ENCODE measurements around the gene GOSR2. TPM values are rescaled to one million over a fixed set of nuclear protein-coding genes. Genes with fewer than 3 reads are reported as not detected.

The GOSR2 gene
- total RNA-seq, 1 donor from 2014 or later = 57.1 TPM

DNA sequence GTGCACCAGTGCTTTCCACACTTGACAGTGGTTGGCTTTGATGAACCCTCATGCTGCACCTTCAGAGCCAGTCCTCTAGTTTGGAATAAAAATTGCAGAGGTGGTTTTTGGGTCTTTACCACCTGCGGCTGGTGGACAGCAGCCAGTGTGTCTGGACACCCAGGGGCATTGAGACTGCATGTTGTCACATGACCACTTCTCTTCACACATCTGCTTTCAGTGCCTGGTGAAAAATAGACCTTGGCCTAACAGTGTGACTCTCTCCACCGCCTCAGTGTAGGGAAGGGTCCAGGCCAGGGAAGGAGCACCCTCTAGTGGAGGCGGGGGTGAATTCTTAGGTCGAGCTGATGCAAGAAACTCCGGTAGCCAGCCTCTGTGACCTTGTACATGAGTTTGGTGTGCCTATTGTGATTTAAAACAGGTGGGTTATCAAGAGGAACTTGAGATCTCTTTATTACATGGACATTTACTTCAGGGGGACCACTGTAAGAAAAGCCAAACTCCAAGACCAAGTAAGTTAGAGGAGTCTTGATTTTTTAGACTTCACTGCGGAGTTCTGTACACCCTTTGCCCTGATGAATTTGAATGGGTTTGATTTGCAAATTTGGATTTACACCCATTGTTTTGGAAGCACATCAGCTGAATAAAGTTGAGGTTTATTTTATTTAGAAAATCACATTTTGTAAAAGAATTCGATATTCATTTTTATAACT lies 17.9 kb downstream of the GOSR2 start:
- DNase-seq (ENCODE audit: low spot score, unreplicated experiment) = peak; percentile 63
- H3K4me3 Mint-ChIP-seq (ENCODE audit: low read depth) = no peak overlapping the region
- no peaks in the 10 kb centered on the region for H3K9me3 Mint-ChIP-seq (ENCODE audit: low read depth)
- H3K4me1 Mint-ChIP-seq (ENCODE audit: low read depth) = peaks cover 10% of the 10 kb centered on the region
- no peak overlapping the region for H3K27ac Mint-ChIP-seq
- TF ChIP-seq, protein P1, sequence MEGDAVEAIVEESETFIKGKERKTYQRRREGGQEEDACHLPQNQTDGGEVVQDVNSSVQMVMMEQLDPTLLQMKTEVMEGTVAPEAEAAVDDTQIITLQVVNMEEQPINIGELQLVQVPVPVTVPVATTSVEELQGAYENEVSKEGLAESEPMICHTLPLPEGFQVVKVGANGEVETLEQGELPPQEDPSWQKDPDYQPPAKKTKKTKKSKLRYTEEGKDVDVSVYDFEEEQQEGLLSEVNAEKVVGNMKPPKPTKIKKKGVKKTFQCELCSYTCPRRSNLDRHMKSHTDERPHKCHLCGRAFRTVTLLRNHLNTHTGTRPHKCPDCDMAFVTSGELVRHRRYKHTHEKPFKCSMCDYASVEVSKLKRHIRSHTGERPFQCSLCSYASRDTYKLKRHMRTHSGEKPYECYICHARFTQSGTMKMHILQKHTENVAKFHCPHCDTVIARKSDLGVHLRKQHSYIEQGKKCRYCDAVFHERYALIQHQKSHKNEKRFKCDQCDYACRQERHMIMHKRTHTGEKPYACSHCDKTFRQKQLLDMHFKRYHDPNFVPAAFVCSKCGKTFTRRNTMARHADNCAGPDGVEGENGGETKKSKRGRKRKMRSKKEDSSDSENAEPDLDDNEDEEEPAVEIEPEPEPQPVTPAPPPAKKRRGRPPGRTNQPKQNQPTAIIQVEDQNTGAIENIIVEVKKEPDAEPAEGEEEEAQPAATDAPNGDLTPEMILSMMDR (IDR thresholded peaks at IDR 0.05; ENCODE audit: unreplicated experiment) = peak; percentile 85
- peaks cover 2% of the 10 kb centered on the region for H3K27me3 Mint-ChIP-seq
- H3K36me3 Mint-ChIP-seq (ENCODE audit: insufficient read depth) = peaks cover 10% of the 10 kb centered on the region

- peak; percentile 55 for DNase-seq (ENCODE audit: low spot score, unreplicated experiment)
- TF ChIP-seq, protein P1 (IDR thresholded peaks at IDR 0.05; ENCODE audit: unreplicated experiment) = peak; percentile 78
- no peak overlapping the region for H3K27ac Mint-ChIP-seq
- peaks cover 10% of the 10 kb centered on the region for H3K4me1 Mint-ChIP-seq (ENCODE audit: low read depth)
- peaks cover 2% of the 10 kb centered on the region for H3K27me3 Mint-ChIP-seq
- peaks cover 10% of the 10 kb centered on the region for H3K36me3 Mint-ChIP-seq (ENCODE audit: insufficient read depth)
- H3K4me3 Mint-ChIP-seq (ENCODE audit: low read depth) = no peak overlapping the region
- no peaks in the 10 kb centered on the region for H3K9me3 Mint-ChIP-seq (ENCODE audit: low read depth)
These were observed 19.7 kb downstream of the GOSR2 start for GRCh38 chr17:46942441-46943217.

GRCh38 chr17:46943218-46943500 lies 20.2 kb downstream of the GOSR2 start:
- Mint-ChIP-seq H3K4me1 (ENCODE audit: low read depth) (peaks cover 10% of the 10 kb centered on the region), H3K36me3 (ENCODE audit: insufficient read depth) (peaks cover 10% of the 10 kb centered on the region), H3K4me3 (ENCODE audit: low read depth) (no peak overlapping the region), H3K9me3 (ENCODE audit: low read depth) (no peaks in the 10 kb centered on the region), H3K27ac (no peak overlapping the region), H3K27me3 (peaks cover 2% of the 10 kb centered on the region)
- DNase-seq (ENCODE audit: low spot score, unreplicated experiment) = no peak
- TF ChIP-seq, protein P1 (IDR thresholded peaks at IDR 0.05; ENCODE audit: unreplicated experiment) = no peak

- H3K27ac Mint-ChIP-seq = peak overlapping the region; percentile 58
- TF ChIP-seq, protein P1 (IDR thresholded peaks at IDR 0.05; ENCODE audit: unreplicated experiment) = no peak
- peaks cover 10% of the 10 kb centered on the region for H3K4me1 Mint-ChIP-seq (ENCODE audit: low read depth)
- H3K36me3 Mint-ChIP-seq (ENCODE audit: insufficient read depth) = peaks cover 9% of the 10 kb centered on the region
- DNase-seq (ENCODE audit: low spot score, unreplicated experiment) = no peak
- H3K9me3 Mint-ChIP-seq (ENCODE audit: low read depth) = no peaks in the 10 kb centered on the region
- no peak overlapping the region for H3K4me3 Mint-ChIP-seq (ENCODE audit: low read depth)
- peaks cover 2% of the 10 kb centered on the region for H3K27me3 Mint-ChIP-seq
These were observed 20.8 kb downstream of the GOSR2 start for GRCh38 chr17:46943501-46944393.

- Mint-ChIP-seq H3K4me3 (ENCODE audit: low read depth) (no peak overlapping the region), H3K36me3 (ENCODE audit: insufficient read depth) (peaks cover 5% of the 10 kb centered on the region), H3K27me3 (peaks cover 6% of the 10 kb centered on the region), H3K27ac (no peak overlapping the region), H3K9me3 (ENCODE audit: low read depth) (no peaks in the 10 kb centered on the region), H3K4me1 (ENCODE audit: low read depth) (peaks cover 10% of the 10 kb centered on the region)
- TF ChIP-seq, protein P1 (IDR thresholded peaks at IDR 0.05; ENCODE audit: unreplicated experiment) = no peak
- DNase-seq (ENCODE audit: low spot score, unreplicated experiment) = no peak
These were observed 22.0 kb downstream of the GOSR2 start for GRCh38 chr17:46944931-46945330.

Measured in progenitor cell of endocrine pancreas (in vitro differentiated cells).